ENCODE measurements around the gene CNTNAP5. TPM values are rescaled to one million over a fixed set of nuclear protein-coding genes. Genes with fewer than 3 reads are reported as not detected.

The CNTNAP5 gene
- total RNA-seq, 1 experiment from 2014 or later: 0.48 TPM

DNA sequence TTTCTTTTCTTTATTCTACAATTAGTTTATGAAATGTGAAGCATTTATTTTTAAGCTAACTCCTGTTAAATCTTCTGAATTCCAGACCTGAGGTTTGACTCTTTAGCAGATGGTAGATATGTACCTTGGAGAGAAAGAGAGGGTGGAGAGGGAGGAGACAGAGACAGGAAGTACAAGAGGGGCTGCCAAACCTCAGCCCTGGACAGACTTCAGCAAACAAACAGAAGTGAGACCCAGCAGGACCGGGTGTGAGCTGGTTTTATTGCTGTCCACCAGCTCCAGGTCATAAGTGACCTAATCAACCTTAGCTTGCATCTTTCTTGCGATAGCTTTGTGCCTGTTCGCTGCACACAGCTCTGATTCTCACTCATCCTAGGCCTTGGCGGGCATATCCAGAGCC lies 168.6 kb downstream of the CNTNAP5 start:
- no peaks in the 10 kb centered on the region for H3K79me2 ChIP-seq (ENCODE audit: insufficient read depth, low read length)
- WGBS (ENCODE audit: extremely low coverage, insufficient read length, low lambda C conversion rate): no CpG with 5 or more reads among the region's 4 CpGs
- no peaks in the 10 kb centered on the region for H3K27me3 Mint-ChIP-seq (ENCODE audit: low read depth)
- H3K4me2 ChIP-seq (ENCODE audit: insufficient read depth, insufficient read length, low read length): no peak overlapping the region
- H3K27ac Mint-ChIP-seq: no peak overlapping the region
- no peak for TF ChIP-seq CTCF (conservative IDR thresholded peaks at IDR 0.05)
- H3K14ac ChIP-seq (ENCODE audit: insufficient read depth, low read length): no peak overlapping the region
- H3K4ac ChIP-seq (ENCODE audit: low read depth, low read length): no peak overlapping the region
- H2BK120ac ChIP-seq (ENCODE audit: low read depth, low read length, poor library complexity, severe bottlenecking): no peak overlapping the region
- no peak overlapping the region for H2BK20ac ChIP-seq (ENCODE audit: low read depth, low read length, poor library complexity, severe bottlenecking)
- no peaks in the 10 kb centered on the region for H3K4me1 ChIP-seq (ENCODE audit: insufficient read depth, low read length)
- no peaks in the 10 kb centered on the region for H3K23me2 ChIP-seq (ENCODE audit: insufficient read length, low read depth, low read length, poor library complexity, severe bottlenecking)
- H2BK5ac ChIP-seq (ENCODE audit: insufficient read length, low read length): no peak overlapping the region
- DNase-seq: no peak
- H3K27me3 ChIP-seq (ENCODE audit: insufficient read depth, low read length): no peaks in the 10 kb centered on the region
- H2AFZ ChIP-seq (ENCODE audit: low read length): no peak overlapping the region
- H4K8ac ChIP-seq (replicated peaks; ENCODE audit: insufficient read length, low read depth, low read length): no peak overlapping the region
- H2AK5ac ChIP-seq (ENCODE audit: insufficient read length, low read length): no peak overlapping the region
- H3K4me3 Mint-ChIP-seq: no peak overlapping the region
- H4K5ac ChIP-seq (ENCODE audit: insufficient read length, low read depth, low read length): no peak overlapping the region
- no peaks in the 10 kb centered on the region; a peak in 1 of 5 replicates for H3K9me3 Mint-ChIP-seq
- no peak overlapping the region for H2BK15ac ChIP-seq (ENCODE audit: low read depth, low read length)
- H4K91ac ChIP-seq (ENCODE audit: insufficient read length, low read depth, low read length): no peak overlapping the region
- H4K20me1 ChIP-seq (ENCODE audit: control insufficient read depth, insufficient read depth, insufficient read length): no peaks in the 10 kb centered on the region
- no peaks in the 10 kb centered on the region for H3K79me1 ChIP-seq (ENCODE audit: insufficient read depth, low read depth, low read length, poor library complexity, severe bottlenecking)
- H3K56ac ChIP-seq (ENCODE audit: insufficient read length, low read depth, low read length): no peak overlapping the region
- H3T11ph ChIP-seq (ENCODE audit: low read length): no peak overlapping the region
- H2BK12ac ChIP-seq (ENCODE audit: insufficient read length, low read depth, low read length): no peak overlapping the region
- no peak overlapping the region for H3K23ac ChIP-seq (ENCODE audit: insufficient read length, low read depth, low read length)
- H3K9ac ChIP-seq (ENCODE audit: extremely low read depth, insufficient read length, low read length): no peak overlapping the region
- peaks cover 0 to under 1% of the 10 kb centered on the region in 2 experiments; a peak in 1 of 4 replicates for H3K4me1 Mint-ChIP-seq
- no peaks in the 10 kb centered on the region for H3K9me3 ChIP-seq (ENCODE audit: control insufficient read depth, low read depth, low read length)
- H3K27ac ChIP-seq (ENCODE audit: insufficient read length, low read depth, low read length): no peak overlapping the region
- no peaks in the 10 kb centered on the region; a peak in 1 of 7 replicates for H3K36me3 Mint-ChIP-seq (ENCODE audit: insufficient read depth in 1 of 3, low read depth in 3 of 3)
- H3K18ac ChIP-seq (ENCODE audit: insufficient read length, low read depth, low read length): no peak overlapping the region
